HG03139 (cell line): ENCODE data around the gene RNASE13.

ENCODE experiments used
- ATAC-seq: cut with Tn5 transposase; IDR thresholded peaks from one replicate; pipeline ENCODE4 v1.9.1; 2021; ENCODE audit not compliant: unreplicated experiment

RNASE13 gene

GRCh38 chr14:21034707-21035106 lies at the start of gene RNASE13:
Gene RNASE13, minus strand, starts transcription at chr14:21034807. Its CDS starts 519 bp downstream, at chr14:21034288.
- ATAC-seq = no peak

DNA sequence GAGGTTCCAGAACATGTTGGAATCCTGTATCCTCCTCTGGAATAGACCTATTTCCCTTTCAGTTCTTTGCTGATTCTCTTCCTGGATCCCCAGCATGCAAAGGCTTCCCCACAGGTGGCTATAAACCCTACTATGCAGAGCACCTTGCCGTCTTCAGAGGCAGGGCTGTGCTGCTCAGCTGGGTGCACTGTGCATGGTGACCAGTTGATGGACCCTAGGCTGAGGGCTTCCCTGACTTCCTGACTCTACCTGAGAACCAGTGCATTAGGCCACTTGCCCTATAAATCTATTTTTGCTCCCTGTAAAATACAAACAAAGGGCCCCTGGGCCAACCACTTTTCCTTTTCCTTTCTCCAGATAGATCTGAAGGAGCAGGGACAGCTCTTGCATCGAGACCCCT lies 49.8 kb upstream of the RNASE13 start:
- ATAC-seq = no peak

- no peak for ATAC-seq
Measured at GRCh38 chr14:21083565-21084325, 49.1 kb upstream of the RNASE13 start.

DNA sequence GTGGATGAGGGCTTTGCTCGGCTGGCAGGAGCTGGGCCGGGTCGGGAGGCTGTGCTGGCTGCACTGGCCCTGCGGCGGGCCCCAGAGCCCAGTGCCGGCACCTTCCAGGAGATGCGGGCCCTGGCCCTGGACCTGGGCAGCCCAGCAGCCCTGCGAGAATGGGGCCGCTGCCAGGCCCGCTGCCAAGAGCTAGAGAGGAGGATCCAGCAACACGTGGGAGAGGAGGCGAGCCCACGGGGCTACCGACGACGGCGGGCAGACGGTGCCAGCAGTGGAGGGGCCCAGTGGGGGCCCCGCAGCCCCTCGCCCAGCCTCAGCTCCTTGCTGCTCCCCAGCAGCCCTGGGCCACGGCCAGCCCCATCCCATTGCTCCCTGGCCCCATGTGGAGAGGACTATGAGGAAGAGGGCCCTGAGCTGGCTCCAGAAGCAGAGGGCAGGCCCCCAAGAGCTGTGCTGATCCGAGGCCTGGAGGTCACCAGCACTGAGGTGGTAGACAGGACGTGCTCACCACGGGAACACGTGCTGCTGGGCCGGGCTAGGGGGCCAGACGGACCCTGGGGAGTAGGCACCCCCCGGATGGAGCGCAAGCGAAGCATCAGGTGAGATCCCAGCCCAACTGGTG lies 47.0 kb upstream of the RNASE13 start:
- no peak for ATAC-seq

- no peak for ATAC-seq
Measured at GRCh38 chr14:21078726-21079125, 44.1 kb upstream of the RNASE13 start.

- ATAC-seq = no peak
Measured at GRCh38 chr14:21078287-21078686, 43.7 kb upstream of the RNASE13 start.

DNA sequence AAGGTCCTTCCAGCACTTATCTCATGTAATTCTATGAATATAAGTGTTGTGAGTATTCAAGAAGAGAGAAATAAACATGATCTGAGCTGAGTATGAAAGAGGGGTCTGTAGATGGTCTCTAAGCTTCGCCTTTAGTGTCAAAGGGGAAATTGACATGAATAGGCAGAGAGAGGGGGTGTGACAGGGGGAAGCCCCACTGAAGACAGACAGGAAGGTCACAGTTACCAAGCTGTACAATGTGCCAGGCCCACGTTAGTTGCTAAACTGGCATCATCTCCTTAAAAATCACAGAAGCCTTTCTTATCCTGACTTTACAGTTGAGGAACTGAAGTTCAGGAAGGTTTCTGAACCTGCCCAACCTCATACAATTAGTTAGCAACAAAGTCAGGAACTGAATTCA lies 43.1 kb upstream of the RNASE13 start:
- no peak for ATAC-seq

- ATAC-seq = no peak
Measured at GRCh38 chr14:21075719-21076437, 41.3 kb upstream of the RNASE13 start.

- no peak for ATAC-seq
Measured at GRCh38 chr14:21074398-21075272, 40.0 kb upstream of the RNASE13 start.

DNA sequence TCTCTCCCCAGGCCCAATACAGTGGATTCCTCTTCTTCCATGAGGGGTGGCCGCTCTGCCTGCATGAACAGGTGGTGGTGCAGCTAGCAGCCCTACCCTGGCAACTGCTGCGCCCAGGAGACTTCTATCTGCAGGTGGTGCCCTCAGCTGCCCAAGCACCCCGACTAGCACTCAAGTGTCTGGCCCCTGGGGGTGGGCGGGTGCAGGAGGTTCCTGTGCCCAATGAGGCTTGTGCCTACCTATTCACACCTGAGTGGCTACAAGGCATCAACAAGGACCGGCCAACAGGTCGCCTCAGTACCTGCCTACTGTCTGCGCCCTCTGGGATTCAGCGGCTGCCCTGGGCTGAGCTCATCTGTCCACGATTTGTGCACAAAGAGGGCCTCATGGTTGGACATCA lies 39.3 kb upstream of the RNASE13 start:
- ATAC-seq = no peak

DNA sequence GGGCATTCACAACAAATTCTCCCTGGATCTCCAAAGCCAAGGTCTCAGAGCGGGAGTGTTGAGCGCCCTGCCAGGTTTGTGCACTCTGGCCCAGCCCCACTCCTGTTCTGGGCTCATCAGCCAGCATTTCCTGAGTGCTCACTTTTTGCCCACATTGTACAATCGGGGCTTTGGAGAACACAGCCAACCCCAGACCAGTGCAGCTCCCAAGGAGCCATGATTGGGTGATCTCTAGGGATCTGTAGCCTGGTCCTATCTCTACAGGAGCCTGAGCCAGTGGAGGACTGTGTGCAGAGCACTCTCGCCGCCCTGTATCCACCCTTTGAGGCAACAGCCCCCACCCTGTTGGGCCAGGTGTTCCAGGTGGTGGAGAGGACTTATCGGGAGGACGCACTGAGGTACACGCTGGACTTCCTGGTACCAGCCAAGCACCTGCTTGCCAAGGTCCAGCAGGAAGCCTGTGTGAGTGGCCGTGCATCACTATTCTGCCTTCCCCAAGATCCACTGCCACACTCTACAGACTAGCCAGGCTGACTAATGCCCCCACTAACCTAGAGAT lies 38.3 kb upstream of the RNASE13 start:
- no peak for ATAC-seq

DNA sequence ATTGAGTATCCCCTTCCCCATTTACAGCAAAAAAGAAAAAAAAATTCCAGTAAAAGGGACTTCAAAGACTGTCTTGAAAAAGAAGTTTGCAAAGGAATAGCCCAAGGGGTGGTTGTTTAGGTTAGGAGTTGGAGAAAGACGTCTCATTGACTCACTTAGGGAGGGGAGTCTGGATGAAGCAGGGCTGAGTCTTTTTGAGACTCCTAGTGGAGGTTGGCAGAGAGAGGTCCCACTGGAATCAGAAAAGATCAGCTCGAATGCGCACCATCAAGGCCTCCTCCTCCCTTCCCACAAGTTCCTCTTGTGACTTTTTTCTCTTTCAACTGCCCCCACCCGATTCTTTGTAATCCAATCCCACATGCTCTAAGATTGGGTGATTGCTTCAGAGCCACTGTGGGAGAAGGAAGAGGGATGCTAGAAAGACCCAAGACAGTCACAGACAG lies 37.4 kb upstream of the RNASE13 start:
- no peak for ATAC-seq

DNA sequence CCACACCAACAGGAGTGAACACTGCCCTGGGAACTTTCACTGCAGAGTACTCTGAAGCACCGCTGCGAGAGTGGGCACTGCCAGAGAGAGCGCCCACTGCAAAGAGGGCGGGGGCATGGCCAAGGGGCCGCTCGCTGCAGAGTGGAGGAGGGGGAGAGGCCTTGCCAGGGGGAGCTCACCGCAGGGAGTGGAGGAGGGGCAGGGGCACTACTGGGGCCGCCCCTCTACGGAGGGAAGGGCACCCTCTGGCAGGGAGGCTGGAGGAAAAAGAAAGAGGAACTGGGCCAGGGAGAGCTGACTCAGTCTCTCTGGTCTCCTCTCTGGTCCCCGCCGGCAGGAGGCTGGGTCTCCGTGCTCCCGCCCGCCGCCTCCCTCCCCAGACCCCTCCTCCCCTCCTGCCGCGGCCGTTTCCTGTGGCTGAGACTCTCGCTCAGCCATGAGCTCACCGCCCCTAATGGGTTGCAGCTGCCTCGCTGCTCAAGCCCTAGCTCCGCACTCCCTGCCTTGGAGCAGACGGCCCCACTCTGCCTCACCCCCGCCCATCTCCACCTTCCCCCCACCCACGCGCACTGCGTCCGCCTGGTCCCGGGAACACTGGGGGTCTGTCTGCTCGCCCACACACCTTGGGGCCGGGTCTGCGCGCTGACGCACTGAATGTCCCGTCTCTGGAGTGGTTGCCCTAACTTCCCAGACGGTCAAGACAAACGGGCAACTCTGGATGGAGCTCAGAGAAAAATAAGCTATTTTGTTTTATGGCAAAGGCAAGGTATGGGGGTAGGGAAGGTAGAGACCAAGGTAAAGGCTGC lies 36.8 kb upstream of the RNASE13 start:
- peak; percentile 74 for ATAC-seq

DNA sequence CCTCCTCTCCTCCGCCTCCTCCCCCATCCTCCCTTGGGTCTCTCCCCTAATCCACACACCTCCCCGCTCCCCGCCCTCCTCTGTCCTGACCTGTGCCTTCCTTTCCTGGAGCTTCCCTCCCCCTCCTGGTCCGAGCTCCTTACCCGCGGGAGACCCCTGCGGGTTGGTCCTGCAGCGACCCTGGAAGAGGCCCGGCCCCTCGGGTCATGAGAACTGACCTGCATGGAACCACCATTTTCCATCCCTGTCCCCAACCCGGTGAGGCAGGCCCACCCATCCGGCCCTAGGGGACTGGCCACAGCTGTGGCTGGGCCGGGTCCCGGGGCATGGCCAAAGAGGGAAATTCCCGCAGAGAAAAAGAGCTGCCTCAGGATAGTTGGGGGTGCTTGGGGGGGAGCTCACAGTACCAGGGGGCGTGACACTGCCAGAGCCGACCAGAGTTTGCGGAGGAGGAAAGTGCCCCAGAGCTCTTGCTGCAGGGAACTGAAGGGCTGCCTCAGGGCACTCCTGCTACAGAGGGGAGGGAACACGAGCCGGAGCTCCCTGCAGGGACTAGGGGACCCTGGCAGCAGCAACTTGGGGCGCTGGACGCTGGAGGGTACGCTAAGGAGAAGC lies 36.1 kb upstream of the RNASE13 start:
- peak; percentile 2 for ATAC-seq

GRCh38 chr14:21070083-21070609 lies 35.5 kb upstream of the RNASE13 start, which contains the start of gene ARHGEF40:
Gene ARHGEF40, plus strand, starts transcription at chr14:21070304. Its CDS starts 93 bp downstream, at chr14:21070397.
- no peak for ATAC-seq

GRCh38 chr14:21069388-21070082 lies 34.9 kb upstream of the RNASE13 start:
- ATAC-seq = no peak

GRCh38 chr14:21068521-21069387 lies 34.1 kb upstream of the RNASE13 start:
- ATAC-seq = no peak
